WTC11 (cell line): ENCODE results near the gene ARIH1.
"Not testable (repeated sequence)": the region's sequence is repeated elsewhere in the genome, so short reads cannot be mapped to it uniquely, and the experiment has no call there.

Experiments
- TF ChIP-seq, protein P1 (sequence below): fragments of 200-600 bp; IDR thresholded peaks from 2 replicates; pipeline ENCODE4 v1.8.0; 2022; ENCODE audit warnings: antibody characterized with exemption
- TF ChIP-seq, protein P2 (sequence below): sonication (generic); formaldehyde crosslinking; IDR thresholded peaks from 2 replicates; pipeline ENCODE4 v1.8.0; 2022; ENCODE audit warnings: mild to moderate bottlenecking, missing genetic modification reagents
- TF ChIP-seq, protein P3 (sequence below): fragments of 250-450 bp; sonication (Bioruptor Pico); IDR thresholded peaks from 2 replicates; pipeline ENCODE4 v2.1.2; 2022; ENCODE audit warnings: mild to moderate bottlenecking, moderate library complexity
- TF ChIP-seq, protein P4 (sequence below): fragments of 250-450 bp; sonication (Bioruptor Pico); IDR thresholded peaks from 2 replicates; pipeline ENCODE4 v1.9.0; 2021; ENCODE audit warnings: mild to moderate bottlenecking, borderline replicate concordance

DNA sequence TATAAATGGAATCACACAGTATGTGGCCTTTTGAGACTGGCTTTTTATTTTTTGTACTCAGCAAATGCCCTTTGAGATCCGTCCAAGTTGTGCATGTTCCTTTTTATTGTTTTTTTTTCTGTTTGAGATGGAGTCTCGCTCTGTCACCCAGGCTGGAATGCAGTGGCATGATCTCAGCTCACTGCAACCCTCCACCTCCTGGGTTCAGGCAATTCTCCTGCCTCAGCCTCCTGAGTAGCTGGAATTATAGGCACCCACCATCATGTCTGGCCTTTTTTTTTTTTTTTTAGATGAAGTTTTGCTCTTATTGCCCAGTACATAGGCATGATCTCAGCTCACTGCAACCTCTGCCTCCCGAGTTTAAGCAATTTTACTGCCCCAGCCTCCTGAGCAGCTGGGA is 152.0 kb downstream of the ARIH1 start:
- TF ChIP-seq, protein P1, sequence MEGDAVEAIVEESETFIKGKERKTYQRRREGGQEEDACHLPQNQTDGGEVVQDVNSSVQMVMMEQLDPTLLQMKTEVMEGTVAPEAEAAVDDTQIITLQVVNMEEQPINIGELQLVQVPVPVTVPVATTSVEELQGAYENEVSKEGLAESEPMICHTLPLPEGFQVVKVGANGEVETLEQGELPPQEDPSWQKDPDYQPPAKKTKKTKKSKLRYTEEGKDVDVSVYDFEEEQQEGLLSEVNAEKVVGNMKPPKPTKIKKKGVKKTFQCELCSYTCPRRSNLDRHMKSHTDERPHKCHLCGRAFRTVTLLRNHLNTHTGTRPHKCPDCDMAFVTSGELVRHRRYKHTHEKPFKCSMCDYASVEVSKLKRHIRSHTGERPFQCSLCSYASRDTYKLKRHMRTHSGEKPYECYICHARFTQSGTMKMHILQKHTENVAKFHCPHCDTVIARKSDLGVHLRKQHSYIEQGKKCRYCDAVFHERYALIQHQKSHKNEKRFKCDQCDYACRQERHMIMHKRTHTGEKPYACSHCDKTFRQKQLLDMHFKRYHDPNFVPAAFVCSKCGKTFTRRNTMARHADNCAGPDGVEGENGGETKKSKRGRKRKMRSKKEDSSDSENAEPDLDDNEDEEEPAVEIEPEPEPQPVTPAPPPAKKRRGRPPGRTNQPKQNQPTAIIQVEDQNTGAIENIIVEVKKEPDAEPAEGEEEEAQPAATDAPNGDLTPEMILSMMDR, result not testable (repeated sequence)
- TF ChIP-seq, protein P2, sequence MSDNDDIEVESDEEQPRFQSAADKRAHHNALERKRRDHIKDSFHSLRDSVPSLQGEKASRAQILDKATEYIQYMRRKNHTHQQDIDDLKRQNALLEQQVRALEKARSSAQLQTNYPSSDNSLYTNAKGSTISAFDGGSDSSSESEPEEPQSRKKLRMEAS (CRISPR knock-in tag), result not testable (repeated sequence)
- TF ChIP-seq, protein P3, sequence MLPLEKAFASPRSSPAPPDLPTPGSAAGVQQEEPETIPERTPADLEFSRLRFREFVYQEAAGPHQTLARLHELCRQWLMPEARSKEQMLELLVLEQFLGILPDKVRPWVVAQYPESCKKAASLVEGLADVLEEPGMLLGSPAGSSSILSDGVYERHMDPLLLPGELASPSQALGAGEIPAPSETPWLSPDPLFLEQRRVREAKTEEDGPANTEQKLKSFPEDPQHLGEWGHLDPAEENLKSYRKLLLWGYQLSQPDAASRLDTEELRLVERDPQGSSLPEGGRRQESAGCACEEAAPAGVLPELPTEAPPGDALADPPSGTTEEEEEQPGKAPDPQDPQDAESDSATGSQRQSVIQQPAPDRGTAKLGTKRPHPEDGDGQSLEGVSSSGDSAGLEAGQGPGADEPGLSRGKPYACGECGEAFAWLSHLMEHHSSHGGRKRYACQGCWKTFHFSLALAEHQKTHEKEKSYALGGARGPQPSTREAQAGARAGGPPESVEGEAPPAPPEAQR (CRISPR knock-in tag), result not testable (repeated sequence)
- TF ChIP-seq, protein P4, sequence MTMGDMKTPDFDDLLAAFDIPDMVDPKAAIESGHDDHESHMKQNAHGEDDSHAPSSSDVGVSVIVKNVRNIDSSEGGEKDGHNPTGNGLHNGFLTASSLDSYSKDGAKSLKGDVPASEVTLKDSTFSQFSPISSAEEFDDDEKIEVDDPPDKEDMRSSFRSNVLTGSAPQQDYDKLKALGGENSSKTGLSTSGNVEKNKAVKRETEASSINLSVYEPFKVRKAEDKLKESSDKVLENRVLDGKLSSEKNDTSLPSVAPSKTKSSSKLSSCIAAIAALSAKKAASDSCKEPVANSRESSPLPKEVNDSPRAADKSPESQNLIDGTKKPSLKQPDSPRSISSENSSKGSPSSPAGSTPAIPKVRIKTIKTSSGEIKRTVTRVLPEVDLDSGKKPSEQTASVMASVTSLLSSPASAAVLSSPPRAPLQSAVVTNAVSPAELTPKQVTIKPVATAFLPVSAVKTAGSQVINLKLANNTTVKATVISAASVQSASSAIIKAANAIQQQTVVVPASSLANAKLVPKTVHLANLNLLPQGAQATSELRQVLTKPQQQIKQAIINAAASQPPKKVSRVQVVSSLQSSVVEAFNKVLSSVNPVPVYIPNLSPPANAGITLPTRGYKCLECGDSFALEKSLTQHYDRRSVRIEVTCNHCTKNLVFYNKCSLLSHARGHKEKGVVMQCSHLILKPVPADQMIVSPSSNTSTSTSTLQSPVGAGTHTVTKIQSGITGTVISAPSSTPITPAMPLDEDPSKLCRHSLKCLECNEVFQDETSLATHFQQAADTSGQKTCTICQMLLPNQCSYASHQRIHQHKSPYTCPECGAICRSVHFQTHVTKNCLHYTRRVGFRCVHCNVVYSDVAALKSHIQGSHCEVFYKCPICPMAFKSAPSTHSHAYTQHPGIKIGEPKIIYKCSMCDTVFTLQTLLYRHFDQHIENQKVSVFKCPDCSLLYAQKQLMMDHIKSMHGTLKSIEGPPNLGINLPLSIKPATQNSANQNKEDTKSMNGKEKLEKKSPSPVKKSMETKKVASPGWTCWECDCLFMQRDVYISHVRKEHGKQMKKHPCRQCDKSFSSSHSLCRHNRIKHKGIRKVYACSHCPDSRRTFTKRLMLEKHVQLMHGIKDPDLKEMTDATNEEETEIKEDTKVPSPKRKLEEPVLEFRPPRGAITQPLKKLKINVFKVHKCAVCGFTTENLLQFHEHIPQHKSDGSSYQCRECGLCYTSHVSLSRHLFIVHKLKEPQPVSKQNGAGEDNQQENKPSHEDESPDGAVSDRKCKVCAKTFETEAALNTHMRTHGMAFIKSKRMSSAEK, result not testable (repeated sequence)
